ENCODE measurements around the gene MAP7D2. TPM values are rescaled to one million over a fixed set of nuclear protein-coding genes. Genes with fewer than 3 reads are reported as not detected.

The MAP7D2 gene
- total RNA-seq, 1 experiment from 2014 or later = 1.9 TPM

- H3K9me3 Mint-ChIP-seq = peaks cover 57 to 61% of the 10 kb centered on the region in 2 experiments
- Histone ChIP-seq H3K79me2 (ENCODE audit: insufficient read depth, low read length) (no peaks in the 10 kb centered on the region), H3K4me1 (ENCODE audit: insufficient read depth, low read length) (no peaks in the 10 kb centered on the region), H3K27ac (ENCODE audit: insufficient read length, low read depth, low read length) (no peak overlapping the region), H4K91ac (ENCODE audit: insufficient read length, low read depth, low read length) (no peak overlapping the region), H2BK12ac (ENCODE audit: insufficient read length, low read depth, low read length) (no peak overlapping the region), H3K23ac (ENCODE audit: insufficient read length, low read depth, low read length) (no peak overlapping the region), H4K20me1 (ENCODE audit: control insufficient read depth, insufficient read depth, insufficient read length) (no peaks in the 10 kb centered on the region), H3K9ac (ENCODE audit: extremely low read depth, insufficient read length, low read length) (no peak overlapping the region), H2BK15ac (ENCODE audit: low read depth, low read length) (no peak overlapping the region), H3K27me3 (ENCODE audit: insufficient read depth, low read length) (no peaks in the 10 kb centered on the region), H2BK5ac (ENCODE audit: insufficient read length, low read length) (no peak overlapping the region), H2BK20ac (ENCODE audit: low read depth, low read length, poor library complexity, severe bottlenecking) (no peak overlapping the region), H3K14ac (ENCODE audit: insufficient read depth, low read length) (no peak overlapping the region), H3K9me3 (ENCODE audit: control insufficient read depth, low read depth, low read length) (peaks cover 46% of the 10 kb centered on the region), H3K79me1 (ENCODE audit: insufficient read depth, low read depth, low read length, poor library complexity, severe bottlenecking) (no peaks in the 10 kb centered on the region), H3K4me2 (ENCODE audit: insufficient read depth, insufficient read length, low read length) (no peak overlapping the region), H4K8ac (replicated peaks; ENCODE audit: insufficient read length, low read depth, low read length) (no peak overlapping the region), H3K23me2 (ENCODE audit: insufficient read length, low read depth, low read length, poor library complexity, severe bottlenecking) (no peaks in the 10 kb centered on the region), H2BK120ac (ENCODE audit: low read depth, low read length, poor library complexity, severe bottlenecking) (no peak overlapping the region), H2AK5ac (ENCODE audit: insufficient read length, low read length) (no peak overlapping the region), H3K56ac (ENCODE audit: insufficient read length, low read depth, low read length) (no peak overlapping the region), H3T11ph (ENCODE audit: low read length) (no peak overlapping the region), H3K4ac (ENCODE audit: low read depth, low read length) (no peak overlapping the region), H3K18ac (ENCODE audit: insufficient read length, low read depth, low read length) (no peak overlapping the region), H2AFZ (ENCODE audit: low read length) (no peak overlapping the region), H4K5ac (ENCODE audit: insufficient read length, low read depth, low read length) (no peak overlapping the region)
- no peak for TF ChIP-seq CTCF (conservative IDR thresholded peaks at IDR 0.05)
- H3K27me3 Mint-ChIP-seq (ENCODE audit: low read depth) = peaks cover 5% of the 10 kb centered on the region; the same call in 1 of the 2 replicates
- WGBS (ENCODE audit: extremely low coverage, insufficient read length, low lambda C conversion rate) = no CpG with 5 or more reads among the region's 2 CpGs
- no peak overlapping the region for H3K4me3 Mint-ChIP-seq
- peaks cover 0 to 3% (median 0%) of the 10 kb centered on the region in 3 experiments; a peak in 2 of 7 replicates for H3K36me3 Mint-ChIP-seq (ENCODE audit: insufficient read depth in 1 of 3, low read depth in 3 of 3)
- H3K27ac Mint-ChIP-seq = no peak overlapping the region
- no peak for DNase-seq
- peaks cover 0 to 5% of the 10 kb centered on the region in 2 experiments; a peak in 1 of 4 replicates for H3K4me1 Mint-ChIP-seq
Observed at GRCh38 chrX:20029728-20030127, 87.0 kb downstream of the MAP7D2 start.
